Measurements from ENCODE around the gene ACSF2. TPM values are rescaled to one million over a fixed set of nuclear protein-coding genes. Genes with fewer than 3 reads are reported as not detected.

Gene ACSF2
- total and polyA plus RNA-seq, 2 of the 13 experiments (the other 11 are each of a cell fraction or from before 2014, with no cell fraction given): 87.3 to 109 TPM

- TF ChIP-seq MZF1 (CRISPR knock-in tag; IDR thresholded peaks at IDR 0.05; ENCODE audit: borderline replicate concordance) (no peak), ZFYVE20 (CRISPR knock-in tag; IDR thresholded peaks at IDR 0.05; ENCODE audit: borderline replicate concordance, low read depth) (no peak), ZNF713 (CRISPR knock-in tag; IDR thresholded peaks at IDR 0.05) (0 out of 2 replicates have a peak, but pooled peaks have one; percentile 18), ISL2 (CRISPR knock-in tag; IDR thresholded peaks at IDR 0.05) (peak; percentile 42; the same call in 1 of the 2 replicates), SATB2 (CRISPR knock-in tag; IDR thresholded peaks at IDR 0.05) (0 out of 2 replicates have a peak, but pooled peaks have one; percentile 41), HNF4G (IDR thresholded peaks at IDR 0.05; ENCODE audit: borderline replicate concordance, low read depth, low read length) (peak; percentile 30; the same call in 1 of the 2 replicates), HNF4G (CRISPR knock-in tag; IDR thresholded peaks at IDR 0.05; ENCODE audit: borderline replicate concordance, low read depth) (no peak; the same call in 1 of the 2 replicates), ZBTB8A (CRISPR knock-in tag; IDR thresholded peaks at IDR 0.05; ENCODE audit: borderline replicate concordance, low read depth) (no peak), ZNF607 (CRISPR knock-in tag; IDR thresholded peaks at IDR 0.05; ENCODE audit: borderline replicate concordance) (no peak), EZH2 (conservative IDR thresholded peaks at IDR 0.05; ENCODE audit: low read depth, low read length) (no peak), ZNF33A (CRISPR knock-in tag; IDR thresholded peaks at IDR 0.05; ENCODE audit: borderline replicate concordance) (no peak)
- TF ChIP-seq, protein P1, sequence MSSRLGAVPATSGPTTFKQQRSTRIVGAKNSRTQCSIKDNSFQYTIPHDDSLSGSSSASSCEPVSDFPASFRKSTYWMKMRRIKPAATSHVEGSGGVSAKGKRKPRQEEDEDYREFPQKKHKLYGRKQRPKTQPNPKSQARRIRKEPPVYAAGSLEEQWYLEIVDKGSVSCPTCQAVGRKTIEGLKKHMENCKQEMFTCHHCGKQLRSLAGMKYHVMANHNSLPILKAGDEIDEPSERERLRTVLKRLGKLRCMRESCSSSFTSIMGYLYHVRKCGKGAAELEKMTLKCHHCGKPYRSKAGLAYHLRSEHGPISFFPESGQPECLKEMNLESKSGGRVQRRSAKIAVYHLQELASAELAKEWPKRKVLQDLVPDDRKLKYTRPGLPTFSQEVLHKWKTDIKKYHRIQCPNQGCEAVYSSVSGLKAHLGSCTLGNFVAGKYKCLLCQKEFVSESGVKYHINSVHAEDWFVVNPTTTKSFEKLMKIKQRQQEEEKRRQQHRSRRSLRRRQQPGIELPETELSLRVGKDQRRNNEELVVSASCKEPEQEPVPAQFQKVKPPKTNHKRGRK (CRISPR knock-in tag; IDR thresholded peaks at IDR 0.05): 0 out of 2 replicates have a peak, but pooled peaks have one; percentile 25
- TF ChIP-seq, protein P2, sequence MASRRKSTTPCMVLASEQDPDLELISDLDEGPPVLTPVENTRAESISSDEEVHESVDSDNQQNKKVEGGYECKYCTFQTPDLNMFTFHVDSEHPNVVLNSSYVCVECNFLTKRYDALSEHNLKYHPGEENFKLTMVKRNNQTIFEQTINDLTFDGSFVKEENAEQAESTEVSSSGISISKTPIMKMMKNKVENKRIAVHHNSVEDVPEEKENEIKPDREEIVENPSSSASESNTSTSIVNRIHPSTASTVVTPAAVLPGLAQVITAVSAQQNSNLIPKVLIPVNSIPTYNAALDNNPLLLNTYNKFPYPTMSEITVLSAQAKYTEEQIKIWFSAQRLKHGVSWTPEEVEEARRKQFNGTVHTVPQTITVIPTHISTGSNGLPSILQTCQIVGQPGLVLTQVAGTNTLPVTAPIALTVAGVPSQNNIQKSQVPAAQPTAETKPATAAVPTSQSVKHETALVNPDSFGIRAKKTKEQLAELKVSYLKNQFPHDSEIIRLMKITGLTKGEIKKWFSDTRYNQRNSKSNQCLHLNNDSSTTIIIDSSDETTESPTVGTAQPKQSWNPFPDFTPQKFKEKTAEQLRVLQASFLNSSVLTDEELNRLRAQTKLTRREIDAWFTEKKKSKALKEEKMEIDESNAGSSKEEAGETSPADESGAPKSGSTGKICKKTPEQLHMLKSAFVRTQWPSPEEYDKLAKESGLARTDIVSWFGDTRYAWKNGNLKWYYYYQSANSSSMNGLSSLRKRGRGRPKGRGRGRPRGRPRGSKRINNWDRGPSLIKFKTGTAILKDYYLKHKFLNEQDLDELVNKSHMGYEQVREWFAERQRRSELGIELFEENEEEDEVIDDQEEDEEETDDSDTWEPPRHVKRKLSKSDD (CRISPR knock-in tag; IDR thresholded peaks at IDR 0.05; ENCODE audit: low read depth): no peak
- TF ChIP-seq, protein P3, sequence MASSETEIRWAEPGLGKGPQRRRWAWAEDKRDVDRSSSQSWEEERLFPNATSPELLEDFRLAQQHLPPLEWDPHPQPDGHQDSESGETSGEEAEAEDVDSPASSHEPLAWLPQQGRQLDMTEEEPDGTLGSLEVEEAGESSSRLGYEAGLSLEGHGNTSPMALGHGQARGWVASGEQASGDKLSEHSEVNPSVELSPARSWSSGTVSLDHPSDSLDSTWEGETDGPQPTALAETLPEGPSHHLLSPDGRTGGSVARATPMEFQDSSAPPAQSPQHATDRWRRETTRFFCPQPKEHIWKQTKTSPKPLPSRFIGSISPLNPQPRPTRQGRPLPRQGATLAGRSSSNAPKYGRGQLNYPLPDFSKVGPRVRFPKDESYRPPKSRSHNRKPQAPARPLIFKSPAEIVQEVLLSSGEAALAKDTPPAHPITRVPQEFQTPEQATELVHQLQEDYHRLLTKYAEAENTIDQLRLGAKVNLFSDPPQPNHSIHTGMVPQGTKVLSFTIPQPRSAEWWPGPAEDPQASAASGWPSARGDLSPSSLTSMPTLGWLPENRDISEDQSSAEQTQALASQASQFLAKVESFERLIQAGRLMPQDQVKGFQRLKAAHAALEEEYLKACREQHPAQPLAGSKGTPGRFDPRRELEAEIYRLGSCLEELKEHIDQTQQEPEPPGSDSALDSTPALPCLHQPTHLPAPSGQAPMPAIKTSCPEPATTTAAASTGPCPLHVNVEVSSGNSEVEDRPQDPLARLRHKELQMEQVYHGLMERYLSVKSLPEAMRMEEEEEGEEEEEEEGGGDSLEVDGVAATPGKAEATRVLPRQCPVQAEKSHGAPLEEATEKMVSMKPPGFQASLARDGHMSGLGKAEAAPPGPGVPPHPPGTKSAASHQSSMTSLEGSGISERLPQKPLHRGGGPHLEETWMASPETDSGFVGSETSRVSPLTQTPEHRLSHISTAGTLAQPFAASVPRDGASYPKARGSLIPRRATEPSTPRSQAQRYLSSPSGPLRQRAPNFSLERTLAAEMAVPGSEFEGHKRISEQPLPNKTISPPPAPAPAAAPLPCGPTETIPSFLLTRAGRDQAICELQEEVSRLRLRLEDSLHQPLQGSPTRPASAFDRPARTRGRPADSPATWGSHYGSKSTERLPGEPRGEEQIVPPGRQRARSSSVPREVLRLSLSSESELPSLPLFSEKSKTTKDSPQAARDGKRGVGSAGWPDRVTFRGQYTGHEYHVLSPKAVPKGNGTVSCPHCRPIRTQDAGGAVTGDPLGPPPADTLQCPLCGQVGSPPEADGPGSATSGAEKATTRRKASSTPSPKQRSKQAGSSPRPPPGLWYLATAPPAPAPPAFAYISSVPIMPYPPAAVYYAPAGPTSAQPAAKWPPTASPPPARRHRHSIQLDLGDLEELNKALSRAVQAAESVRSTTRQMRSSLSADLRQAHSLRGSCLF (CRISPR knock-in tag; IDR thresholded peaks at IDR 0.05; ENCODE audit: borderline replicate concordance): 0 out of 2 replicates have a peak, but pooled peaks have one; percentile 20
These were observed 879 bp upstream of the ACSF2 start (continued) for GRCh38 chr17:50424996-50425681.

All from HepG2 (cell line).